Activated CD4-positive, alpha-beta T cell treated with anti-CD3 and anti-CD28 coated beads, Interleukin-2, amount 50 U/mL, for 16 hours (primary cell): Measurements from ENCODE around the gene PPP2R2B.
A peak's percentile ranks its signal among the peaks of the same experiment; 100 is the strongest.

ENCODE experiments used
- DNase-seq: peaks from one replicate; pipeline ENCODE4 v3.0.0-alpha.2; 2020

PPP2R2B gene

DNA sequence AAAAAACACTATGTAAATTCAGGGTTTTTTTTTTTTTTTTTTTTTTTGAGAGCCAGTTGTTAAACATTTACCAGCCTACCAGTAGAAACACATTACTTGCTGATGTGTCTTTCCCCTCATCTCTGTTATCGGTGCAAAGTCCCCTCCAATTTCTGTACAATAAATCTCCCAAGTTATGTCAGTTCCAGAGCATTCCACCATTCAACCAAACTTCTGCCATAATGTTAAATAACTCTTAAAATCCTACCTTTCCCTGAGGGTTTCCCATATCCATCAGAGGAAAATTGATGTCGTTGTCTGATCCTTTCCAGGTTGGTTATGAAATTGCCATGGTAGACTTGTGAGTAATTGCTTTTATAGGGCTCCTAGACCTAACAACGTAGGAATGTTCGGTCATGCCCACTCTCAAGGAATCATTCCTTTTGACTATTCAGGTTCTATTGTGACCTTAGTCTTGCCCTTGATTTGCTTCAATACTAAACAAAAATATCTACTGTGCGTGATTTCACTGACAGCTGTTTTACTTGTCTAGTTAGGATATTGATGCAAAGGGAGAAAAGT, 5.6 kb upstream of the PPP2R2B start:
- no peak for DNase-seq

DNA sequence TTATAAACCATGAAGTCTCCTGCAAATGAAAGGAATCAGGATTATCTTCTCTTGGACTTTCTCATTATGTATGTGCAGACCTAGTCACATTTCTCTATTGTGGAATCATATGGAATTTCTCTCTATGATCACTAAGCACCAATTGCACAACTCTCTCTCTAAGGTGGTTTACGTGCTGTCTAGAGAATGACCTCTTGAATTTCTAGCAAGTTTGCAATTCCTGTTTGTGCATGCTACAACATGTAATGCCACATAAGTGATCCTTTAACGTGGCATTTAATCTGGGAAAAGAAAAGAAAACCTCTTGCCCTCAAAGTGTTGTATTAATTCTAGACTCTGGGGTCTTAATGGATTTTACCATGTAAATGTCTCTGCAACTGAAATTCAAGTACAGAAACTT, 5.0 kb upstream of the PPP2R2B start:
- no peak for DNase-seq

DNA sequence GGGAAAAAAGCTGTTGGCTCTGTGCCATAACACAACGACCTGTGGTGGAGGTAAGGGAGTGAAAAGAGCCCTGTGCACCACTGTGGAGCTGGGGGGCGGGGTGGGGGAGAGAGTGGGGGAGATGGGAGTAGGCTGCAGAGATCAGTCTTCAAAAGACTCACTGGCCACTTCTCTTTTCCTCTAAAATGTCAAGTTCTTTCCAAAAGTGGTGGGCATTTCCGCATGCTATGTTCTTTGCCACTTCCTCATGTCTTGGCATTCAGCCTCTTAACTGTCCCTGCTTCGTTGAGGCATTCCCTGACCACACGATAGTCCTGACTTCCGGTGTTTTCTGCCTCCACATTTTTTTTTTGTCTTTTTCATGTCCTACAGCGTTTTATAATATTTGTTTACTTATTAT, 2.4 kb upstream of the PPP2R2B start:
- no peak for DNase-seq

DNA sequence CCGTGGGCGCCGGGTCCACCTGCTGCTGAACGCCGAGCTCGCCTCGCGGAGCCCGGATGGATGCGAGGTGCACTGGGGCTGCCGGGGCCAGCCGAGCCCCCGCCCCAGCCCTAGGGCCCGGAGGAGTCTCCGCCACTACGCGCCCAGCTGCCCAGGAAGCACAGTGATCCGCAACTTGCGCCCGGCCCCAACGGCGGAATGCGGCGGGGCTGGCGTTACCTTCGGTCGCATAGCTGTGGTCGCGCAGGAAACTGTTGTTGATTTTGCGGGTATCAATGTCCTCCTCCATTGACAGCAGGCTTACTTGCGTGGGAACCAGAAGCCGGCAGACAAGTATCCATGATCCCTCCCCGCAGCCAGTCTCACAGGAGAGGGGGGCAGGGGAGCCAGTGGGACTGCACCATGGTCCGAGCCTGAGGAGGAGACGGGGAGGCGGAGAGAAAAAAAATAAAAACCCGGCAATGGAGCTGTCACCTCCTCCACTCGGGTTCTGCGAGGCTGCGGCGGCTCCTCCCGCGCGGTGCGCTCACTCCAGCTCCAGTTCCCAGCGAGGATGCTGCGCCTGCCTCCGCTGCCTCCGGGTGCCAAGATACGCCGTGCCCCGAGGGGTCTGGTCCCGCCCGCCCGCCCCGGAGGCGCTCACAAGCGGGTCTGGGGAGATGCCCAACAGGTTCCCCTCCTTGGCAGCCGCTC, 628 bp downstream of the PPP2R2B start:
- peak; percentile 10 for DNase-seq

GRCh38 chr5:146877178-146877681, 1.3 kb downstream of the PPP2R2B start:
- DNase-seq, result no peak

- DNase-seq, result no peak
Observed at GRCh38 chr5:146873186-146873917, 5.2 kb downstream of the PPP2R2B start.

- DNase-seq, result no peak
Observed at GRCh38 chr5:146872188-146872587, 6.4 kb downstream of the PPP2R2B start.

- DNase-seq, result no peak
Observed at GRCh38 chr5:146867996-146868708, 10.4 kb downstream of the PPP2R2B start.

- no peak for DNase-seq
Observed at GRCh38 chr5:146866263-146866662, 12.3 kb downstream of the PPP2R2B start.

DNA sequence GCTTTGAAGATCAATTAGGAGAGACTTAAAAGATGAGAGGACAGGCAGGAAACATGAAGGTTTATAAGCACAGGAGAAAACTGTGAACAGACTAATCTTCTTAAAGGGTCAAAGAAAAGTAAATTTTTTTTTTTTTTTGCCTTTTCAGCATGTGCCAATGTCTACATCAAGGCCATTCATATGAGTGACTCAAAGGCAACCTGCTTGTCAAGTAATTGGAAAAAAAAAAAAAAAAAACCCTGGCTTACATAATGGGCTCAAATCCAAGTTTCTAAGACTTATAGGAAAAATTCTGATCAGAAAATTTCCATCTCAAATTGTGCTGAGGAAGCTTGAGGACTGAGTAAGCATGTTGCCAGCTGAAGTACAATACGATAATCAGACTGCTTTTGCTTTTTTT, 15.9 kb downstream of the PPP2R2B start:
- no peak for DNase-seq

DNA sequence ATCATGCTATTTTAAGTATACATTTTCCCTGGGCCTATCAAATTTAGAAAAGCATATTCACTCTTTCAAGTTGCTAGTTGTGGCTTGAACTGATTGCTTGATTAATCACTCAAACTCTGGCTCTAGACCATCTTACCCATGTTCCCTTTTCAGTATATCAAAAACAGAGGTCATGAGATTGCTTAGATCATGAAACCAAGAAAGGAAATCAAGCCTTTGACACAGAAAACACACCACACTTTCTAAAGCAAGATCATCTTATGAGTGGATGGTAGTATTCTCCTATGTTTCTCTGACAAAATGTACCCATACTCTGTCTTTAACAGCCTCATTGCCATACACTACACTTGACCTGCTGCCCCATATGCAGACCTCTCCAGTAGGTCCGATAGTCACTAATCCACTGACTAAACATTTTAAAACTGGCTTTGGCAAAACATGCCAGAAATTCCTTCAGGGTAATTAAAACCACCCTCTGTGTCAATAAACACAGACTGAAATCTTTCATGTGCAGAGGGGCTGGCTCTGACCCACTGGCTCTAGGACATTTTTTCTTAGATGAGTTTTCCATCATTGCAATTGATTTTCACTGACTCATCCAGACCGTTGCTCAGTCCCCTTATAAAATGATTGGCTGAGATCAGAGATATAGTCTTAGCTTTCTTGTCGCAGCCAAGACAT, 18.2 kb downstream of the PPP2R2B start:
- no peak for DNase-seq

DNA sequence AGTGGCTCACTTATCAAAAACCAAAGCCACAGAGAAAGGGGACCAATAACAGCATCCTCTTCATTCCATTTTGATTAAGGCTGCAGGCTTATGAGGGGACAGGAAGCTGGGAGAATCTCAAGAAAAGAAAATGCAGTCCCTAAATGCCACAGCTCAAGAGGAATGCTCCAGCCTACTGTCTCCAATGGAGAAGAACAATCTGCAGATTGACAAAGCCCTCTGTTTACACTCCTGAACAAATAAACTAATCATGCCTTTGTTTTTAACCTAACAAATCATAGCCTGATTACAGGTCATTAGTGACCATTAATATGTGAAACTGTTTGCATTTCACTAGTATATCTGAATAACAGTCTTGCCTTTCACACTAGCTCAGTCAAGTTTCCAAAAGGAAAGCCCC, 26.5 kb downstream of the PPP2R2B start:
- no peak for DNase-seq

GRCh38 chr5:146851133-146851532, 27.4 kb downstream of the PPP2R2B start:
- no peak for DNase-seq

DNA sequence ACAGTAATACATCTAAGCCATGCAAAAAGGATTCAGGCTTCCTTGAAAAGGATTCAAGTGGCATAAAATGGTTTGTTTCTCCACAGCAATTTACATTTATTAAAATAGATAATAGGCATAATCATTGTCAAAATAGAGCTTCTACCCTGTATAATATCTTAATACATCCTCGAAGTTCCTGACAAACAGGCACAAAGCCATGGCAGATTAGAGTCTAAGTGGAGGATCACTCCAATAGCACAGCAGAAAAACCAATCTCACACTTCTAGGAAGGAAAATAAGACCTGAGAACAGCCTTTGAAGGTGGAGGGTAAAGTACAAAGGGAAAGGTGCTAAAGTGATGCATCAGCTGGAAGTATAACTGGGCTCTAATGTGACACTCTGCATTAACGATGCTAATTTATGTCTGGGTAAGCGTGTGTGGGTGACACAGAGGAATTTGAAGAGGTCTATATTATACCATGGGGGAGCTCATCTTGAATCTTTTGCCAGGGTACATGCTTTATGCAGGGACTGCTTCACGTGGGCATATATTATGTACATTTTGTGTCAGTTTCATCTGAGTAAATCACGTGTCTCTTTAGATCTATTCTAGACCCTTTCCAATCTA, 28.8 kb downstream of the PPP2R2B start:
- DNase-seq, result no peak

GRCh38 chr5:146848133-146848532, 30.4 kb downstream of the PPP2R2B start:
- DNase-seq, result no peak

- no peak for DNase-seq
Observed at GRCh38 chr5:146840016-146840415, 38.5 kb downstream of the PPP2R2B start.

DNA sequence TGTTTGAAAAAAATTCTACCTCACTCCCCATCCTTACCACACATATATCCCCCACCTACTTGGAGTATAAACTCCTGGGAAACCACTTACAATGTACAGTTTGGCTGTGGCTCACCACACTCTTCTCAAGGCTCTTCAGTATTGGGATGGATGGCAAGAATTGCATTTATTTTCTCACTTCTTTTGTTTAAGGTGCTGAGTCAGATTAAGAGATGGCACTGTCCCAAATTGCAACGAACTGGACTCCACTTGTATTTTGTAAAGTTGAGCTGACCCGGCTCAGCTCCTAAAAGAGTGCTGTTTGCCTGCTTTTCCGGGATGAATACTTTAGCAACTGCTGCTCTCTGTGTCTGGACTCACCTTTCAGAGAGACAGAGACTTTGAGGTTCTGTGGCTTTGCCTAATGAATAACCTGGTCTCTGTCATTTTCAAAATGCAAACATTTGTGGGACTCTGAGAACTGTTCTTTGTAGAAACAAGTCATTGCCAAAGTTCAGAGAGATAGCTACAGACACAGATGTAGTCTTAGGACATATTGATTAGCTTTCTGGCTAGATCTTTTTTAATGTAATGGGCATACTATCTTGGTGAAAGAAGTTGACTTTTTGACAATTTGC, 42.2 kb downstream of the PPP2R2B start:
- no peak for DNase-seq

- DNase-seq, result no peak
Observed at GRCh38 chr5:146832985-146833732, 45.4 kb downstream of the PPP2R2B start.

DNA sequence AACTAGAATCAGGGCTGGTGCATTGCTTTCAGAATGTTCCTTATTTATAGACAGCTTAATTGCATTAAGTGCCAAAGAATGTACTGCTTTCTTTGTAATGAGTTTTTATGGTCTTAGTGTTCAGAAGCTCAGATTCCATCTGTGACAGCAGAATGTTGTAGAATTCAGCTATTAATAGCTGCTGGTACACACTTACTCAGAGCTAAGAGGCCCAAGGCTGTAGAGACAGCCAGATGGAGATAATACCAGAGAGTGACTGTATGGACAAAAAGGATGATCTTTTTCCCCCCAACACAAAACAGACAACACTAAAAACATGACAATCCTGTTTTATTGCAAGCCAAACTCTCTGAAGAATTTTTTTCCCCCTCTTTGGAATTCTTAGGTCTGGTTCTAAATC, 50.2 kb downstream of the PPP2R2B start:
- DNase-seq, result no peak

DNA sequence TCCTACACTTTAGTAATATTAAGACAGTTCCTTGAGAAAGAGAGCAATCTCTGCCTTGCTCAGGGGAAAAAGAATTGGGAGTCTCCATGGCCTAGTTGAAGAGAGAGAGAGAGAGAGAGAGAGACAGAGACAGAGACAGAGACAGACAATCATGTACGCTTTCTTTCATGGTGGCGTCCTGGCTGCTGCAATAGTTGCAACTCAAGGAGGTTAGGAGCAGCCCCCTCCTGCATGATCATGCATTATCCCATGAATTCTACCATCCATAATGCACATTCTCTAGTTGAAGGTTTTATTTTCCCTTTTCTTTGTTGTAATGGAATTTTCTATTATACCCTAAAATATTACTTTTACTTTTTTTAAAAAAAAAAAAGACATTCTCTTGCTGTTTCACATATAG, 50.7 kb downstream of the PPP2R2B start:
- no peak for DNase-seq

- peak; percentile 13 for DNase-seq
Observed at GRCh38 chr5:146825033-146825432, 53.5 kb downstream of the PPP2R2B start.
